GM18520 (cell line): ENCODE measurements around the gene DHRS4L2.
"Not testable (repeated sequence)": the region's sequence is repeated elsewhere in the genome, so short reads cannot be mapped to it uniquely, and the experiment has no call there.

Experiments used
- ATAC-seq: cut with Tn5 transposase; IDR thresholded peaks from one replicate; pipeline ENCODE4 v1.9.1; 2021; ENCODE audit not compliant: unreplicated experiment

The DHRS4L2 gene

GRCh38 chr14:23988607-23989363, at the start of gene DHRS4L2:
DHRS4L2 (plus strand) TSS chr14:23988929; CDS start chr14:23988948, 19 bp downstream.
- ATAC-seq = peak; percentile 83

GRCh38 chr14:23939607-23940326, 49.0 kb upstream of the DHRS4L2 start:
- ATAC-seq = no peak

DNA sequence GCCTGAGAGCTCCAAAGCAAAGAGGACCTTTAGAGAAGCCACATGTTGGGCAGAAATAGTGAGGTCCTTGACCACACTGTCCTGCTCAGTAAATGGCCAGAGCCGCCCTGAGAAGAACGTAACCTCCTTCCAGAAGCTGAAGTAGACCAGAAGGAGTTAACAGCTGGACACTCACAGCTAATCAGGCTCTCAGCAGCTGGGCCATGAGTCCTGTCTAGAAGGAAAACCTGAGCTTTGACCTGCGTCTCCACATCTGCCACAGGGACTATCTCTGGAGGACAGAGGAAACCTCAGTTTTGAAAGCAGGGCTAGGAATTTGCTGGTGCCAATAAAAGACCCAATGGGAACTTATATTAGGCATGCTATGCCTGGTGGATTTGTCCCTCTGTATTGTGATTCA, 47.5 kb upstream of the DHRS4L2 start:
- no peak for ATAC-seq

GRCh38 chr14:23941669-23942068, 47.1 kb upstream of the DHRS4L2 start:
- ATAC-seq = no peak

DNA sequence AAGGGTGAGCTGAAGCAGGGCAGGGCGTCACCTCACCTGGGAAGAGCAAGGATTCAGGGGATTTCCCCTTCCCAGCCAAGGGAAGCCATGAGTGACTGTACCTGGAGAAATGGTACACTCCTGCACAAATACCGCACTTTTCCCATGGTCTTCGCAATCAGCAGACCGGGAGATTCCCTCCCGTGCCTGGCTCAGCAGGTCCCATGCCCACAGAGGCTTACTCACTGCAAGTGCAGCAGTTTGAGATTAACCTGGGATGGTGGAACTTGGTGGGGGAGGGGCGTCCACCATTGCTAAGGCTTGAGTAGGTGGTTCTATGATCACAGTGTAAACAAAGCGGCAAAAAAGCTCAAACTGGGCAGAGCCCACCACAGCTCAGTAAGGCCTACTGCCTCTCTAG, 46.1 kb upstream of the DHRS4L2 start:
- no peak for ATAC-seq

DNA sequence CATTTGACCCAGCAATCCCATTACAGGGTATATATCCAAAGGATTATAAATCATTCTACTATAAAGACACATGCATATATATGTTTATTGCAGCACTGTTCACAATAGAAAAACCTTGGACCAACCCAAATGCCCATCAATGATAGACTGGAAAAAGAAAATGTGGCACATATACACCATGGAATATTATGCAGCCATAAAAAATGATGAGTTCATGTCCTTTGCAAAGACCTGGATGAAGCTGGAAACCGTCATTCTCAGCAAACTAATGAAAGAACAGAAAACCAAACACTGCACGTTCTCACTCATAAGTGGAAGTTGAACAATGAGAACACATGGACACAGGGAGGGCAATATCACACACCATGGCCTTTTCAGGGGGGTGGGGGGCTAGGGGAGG, 39.7 kb upstream of the DHRS4L2 start:
- ATAC-seq = not testable (repeated sequence)

GRCh38 chr14:23950411-23951135, 38.2 kb upstream of the DHRS4L2 start:
- ATAC-seq = no peak

GRCh38 chr14:23951136-23951466, 37.6 kb upstream of the DHRS4L2 start:
- ATAC-seq = not testable (repeated sequence)

DNA sequence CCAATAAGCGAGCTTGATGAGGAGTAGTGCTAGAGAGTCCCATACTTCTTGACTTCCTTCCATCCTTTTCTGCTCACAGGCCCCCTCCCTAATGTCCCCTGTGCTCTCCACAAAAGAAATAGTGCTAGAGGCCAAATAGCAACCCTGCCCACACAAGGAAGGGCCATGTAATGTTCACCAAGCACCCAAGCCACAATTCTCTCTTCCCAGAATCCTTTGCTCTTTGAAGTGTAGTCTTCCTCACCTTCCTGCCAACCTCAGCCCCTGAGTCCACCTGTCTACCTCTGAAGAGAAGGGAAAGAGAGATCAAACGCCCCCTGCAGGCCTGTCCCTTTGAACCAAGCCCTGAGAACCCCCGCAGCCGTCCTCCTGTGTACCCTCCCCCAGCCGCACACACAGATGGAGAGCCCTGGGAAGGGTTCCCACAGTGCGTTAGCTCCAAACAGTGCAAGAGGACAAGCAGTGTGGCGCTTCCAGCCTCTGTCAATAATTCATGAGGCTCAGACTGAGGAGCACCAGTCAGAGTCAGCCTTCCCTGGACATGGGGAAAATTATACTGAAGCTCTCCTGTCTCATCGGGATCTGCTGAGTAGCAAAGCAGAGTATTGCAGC, 37.0 kb upstream of the DHRS4L2 start:
- no peak for ATAC-seq

- not testable (repeated sequence) for ATAC-seq
Measured at GRCh38 chr14:23953116-23953463, 35.6 kb upstream of the DHRS4L2 start.

DNA sequence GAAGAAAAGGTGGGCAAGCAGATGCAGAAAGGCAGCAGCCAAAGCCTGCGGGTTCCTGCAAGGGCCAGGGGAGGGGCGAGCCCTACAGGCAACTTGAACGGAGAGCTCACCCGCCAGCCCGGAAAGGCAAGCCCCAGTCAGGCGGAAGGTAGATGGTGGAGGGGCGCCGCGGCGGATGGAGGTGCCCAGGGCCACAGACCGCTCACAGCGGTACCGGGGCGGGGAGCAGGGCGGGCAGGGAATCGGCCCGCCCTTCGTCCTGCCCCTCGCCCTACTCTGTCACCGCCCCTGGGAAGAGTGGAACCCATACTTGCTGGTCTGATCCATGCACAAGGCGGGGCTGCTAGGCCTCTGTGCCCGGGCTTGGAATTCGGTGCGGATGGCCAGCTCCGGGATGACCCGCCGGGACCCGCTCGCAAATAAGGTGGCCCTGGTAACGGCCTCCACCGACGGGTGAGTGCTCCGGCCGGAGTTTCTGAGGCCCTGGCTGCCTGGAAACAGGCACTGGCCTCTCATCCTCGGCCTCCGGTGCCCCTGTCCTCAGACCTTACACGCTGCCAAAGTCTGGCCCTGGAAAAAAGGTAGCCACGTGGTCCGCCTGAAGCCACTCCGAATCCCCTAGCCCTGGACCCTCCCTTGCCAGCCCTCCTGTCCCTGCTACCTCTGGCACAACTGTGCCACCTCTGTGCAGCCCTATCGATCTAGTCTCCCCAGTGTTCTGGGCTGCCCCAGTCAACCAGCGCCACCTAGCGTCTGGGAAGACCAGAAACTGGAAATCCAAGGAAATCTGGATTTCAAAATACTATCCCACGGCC, 35.1 kb upstream of the DHRS4L2 start, which contains the start of gene DHRS4:
Gene DHRS4 (plus strand): TSS at position 307 of the 815 bp plus-strand sequence. CDS start 19 bp downstream, at position 326.
- peak; percentile 66 for ATAC-seq

DNA sequence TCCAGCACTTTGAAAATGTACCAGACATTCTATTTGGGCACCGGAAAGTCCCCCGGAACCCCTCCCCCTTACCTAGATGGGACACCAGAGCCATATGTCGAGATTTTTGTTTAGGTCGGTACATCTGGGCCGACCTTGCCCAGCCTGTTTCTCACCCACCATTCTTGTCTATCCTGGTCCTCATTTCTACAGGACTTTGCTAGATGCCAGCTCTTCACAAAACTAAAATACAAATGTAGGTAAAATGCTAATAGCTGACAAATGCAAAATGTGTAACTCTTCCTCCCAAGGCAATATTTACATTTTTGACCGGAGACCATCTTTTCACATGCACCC, 34.5 kb upstream of the DHRS4L2 start:
- ATAC-seq = not testable (repeated sequence)

GRCh38 chr14:23954965-23955364, 33.8 kb upstream of the DHRS4L2 start:
- not testable (repeated sequence) for ATAC-seq

- ATAC-seq = not testable (repeated sequence)
Measured at GRCh38 chr14:23955811-23956210, 32.9 kb upstream of the DHRS4L2 start.

DNA sequence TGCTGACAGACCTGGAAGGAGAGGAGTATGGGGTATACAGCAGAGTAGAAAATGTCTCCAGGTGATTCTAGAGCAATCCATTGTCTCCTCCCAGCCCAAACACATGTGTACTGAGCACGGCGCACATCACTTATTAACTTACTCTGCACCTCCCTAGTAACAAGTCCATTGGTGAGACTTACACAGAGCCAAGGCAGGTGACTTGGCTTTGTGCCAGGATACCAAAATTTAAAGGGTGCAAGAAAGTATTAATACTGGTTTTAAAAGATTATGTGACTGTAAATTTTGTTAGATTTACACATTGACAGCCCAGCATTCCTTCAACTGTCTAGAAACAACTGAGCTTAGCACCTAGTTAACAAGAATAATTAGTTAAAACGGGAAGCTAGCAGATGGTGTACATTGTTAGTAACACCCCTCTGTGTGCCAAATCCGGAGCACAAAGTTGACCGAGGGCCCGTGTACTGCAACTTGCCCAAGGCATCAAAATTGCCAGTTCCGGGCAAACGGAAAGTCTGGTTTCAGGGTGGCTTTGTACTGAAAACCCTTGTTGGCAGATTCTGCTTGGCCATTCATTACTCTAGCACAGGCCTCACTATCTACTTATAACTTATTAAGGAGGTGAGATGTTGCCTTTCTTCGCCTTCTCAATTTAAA, 30.7 kb upstream of the DHRS4L2 start:
- ATAC-seq = not testable (repeated sequence)

DNA sequence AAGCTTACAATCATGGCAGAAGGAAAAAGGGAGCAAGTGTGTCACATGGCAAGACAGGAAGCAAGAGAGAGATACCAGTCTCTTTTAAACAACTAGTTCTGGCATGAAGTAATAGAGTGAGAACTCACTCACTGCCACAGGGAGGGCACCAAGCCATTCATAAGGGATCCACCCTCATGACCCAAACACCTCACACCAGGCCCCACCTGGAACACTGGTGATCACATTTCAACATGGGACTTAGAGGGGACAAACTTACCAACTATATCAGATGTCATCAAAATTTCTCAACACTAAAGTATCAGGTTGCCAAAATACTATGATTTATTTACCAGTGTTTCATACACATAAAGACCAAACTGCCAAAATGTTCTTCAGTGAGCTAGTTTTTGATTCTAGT, 27.8 kb upstream of the DHRS4L2 start:
- not testable (repeated sequence) for ATAC-seq

DNA sequence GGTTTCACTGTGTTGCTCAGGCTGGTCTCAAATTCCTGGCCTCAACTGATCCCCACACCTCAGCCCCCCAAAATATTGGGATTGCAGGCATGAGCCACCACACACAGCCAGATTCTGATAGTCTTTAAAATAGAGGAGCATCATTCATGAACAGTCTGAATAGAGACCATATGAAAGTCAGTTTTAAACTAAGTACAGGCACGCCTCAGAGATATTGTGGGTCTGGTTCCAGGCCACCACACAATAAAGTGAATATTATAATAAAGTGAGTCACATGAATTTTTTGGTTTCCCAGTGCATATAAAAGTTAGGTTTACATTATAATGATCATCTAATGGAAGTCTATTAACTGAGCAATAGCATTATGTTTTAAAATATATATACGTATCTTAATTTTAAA, 27.0 kb upstream of the DHRS4L2 start:
- ATAC-seq = not testable (repeated sequence)

- not testable (repeated sequence) for ATAC-seq
Measured at GRCh38 chr14:23969130-23969480, 19.6 kb upstream of the DHRS4L2 start.

- not testable (repeated sequence) for ATAC-seq
Measured at GRCh38 chr14:23969481-23970282, 19.0 kb upstream of the DHRS4L2 start.
